Activated T-cell treated with anti-CD3 and anti-CD28 coated beads, Interleukin-2, amount 50 U/mL, for 72 hours (primary cell): ENCODE data around the gene ADAP1. TPM values are rescaled to one million over a fixed set of nuclear protein-coding genes. Genes with fewer than 3 reads are reported as not detected.
"Not testable (repeated sequence)": the region's sequence is repeated elsewhere in the genome, so short reads cannot be mapped to it uniquely, and the experiment has no call there.

Experiments used
- ATAC-seq, 2 donors: fragments of 150-1000 bp; cut with Tn5 transposase; replicated peaks in 1 of 2; 2 replicates each; pipeline ENCODE4 v1.10.0; 2021; ENCODE audit warnings: moderate library complexity in 2 of 2, mild to moderate bottlenecking in 1 of 2
- DNase-seq, 2 donors: peaks; one replicate each; pipeline ENCODE4 v3.0.0; 2021 to 2022; ENCODE audit warnings: mixed read lengths in 1 of 2
- H3K27ac Mint-ChIP-seq: one replicate; pipeline ENCODE4 v1.8.0; 2022; ENCODE audit warnings: mild to moderate bottlenecking, moderate library complexity, mixed read lengths
- H3K27me3 Mint-ChIP-seq: one replicate; pipeline ENCODE4 v1.8.0; 2022; ENCODE audit warnings: low read depth, mixed read lengths
- H3K36me3 Mint-ChIP-seq, 2 donors: one replicate each; pipeline ENCODE4 v1.8.0; 2022; ENCODE audit warnings: mixed read lengths in 2 of 2, mild to moderate bottlenecking in 1 of 2; ENCODE audit not compliant: insufficient read depth in 2 of 2
- H3K4me1 Mint-ChIP-seq: one replicate; pipeline ENCODE4 v1.8.0; 2022; ENCODE audit warnings: low read depth, mixed read lengths
- H3K4me3 Mint-ChIP-seq, 2 donors: one replicate each; pipeline ENCODE4 v1.8.0; 2022; ENCODE audit warnings: mild to moderate bottlenecking in 2 of 2, mixed read lengths in 2 of 2, moderate library complexity in 2 of 2
- H3K9me3 Mint-ChIP-seq, 2 donors: one replicate each; pipeline ENCODE4 v1.8.0; 2022; ENCODE audit warnings: mixed read lengths in 2 of 2
- total RNA-seq, 2 donors: library from RNA; stranded (reverse); gene quantifications; one replicate each; pipeline ENCODE4 v1.2.3, GENCODE V29; 2022

Gene ADAP1, protein sequence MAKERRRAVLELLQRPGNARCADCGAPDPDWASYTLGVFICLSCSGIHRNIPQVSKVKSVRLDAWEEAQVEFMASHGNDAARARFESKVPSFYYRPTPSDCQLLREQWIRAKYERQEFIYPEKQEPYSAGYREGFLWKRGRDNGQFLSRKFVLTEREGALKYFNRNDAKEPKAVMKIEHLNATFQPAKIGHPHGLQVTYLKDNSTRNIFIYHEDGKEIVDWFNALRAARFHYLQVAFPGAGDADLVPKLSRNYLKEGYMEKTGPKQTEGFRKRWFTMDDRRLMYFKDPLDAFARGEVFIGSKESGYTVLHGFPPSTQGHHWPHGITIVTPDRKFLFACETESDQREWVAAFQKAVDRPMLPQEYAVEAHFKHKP
- 10 to 100 TPM; 11.1 to 29.4 TPM for total RNA-seq

DNA sequence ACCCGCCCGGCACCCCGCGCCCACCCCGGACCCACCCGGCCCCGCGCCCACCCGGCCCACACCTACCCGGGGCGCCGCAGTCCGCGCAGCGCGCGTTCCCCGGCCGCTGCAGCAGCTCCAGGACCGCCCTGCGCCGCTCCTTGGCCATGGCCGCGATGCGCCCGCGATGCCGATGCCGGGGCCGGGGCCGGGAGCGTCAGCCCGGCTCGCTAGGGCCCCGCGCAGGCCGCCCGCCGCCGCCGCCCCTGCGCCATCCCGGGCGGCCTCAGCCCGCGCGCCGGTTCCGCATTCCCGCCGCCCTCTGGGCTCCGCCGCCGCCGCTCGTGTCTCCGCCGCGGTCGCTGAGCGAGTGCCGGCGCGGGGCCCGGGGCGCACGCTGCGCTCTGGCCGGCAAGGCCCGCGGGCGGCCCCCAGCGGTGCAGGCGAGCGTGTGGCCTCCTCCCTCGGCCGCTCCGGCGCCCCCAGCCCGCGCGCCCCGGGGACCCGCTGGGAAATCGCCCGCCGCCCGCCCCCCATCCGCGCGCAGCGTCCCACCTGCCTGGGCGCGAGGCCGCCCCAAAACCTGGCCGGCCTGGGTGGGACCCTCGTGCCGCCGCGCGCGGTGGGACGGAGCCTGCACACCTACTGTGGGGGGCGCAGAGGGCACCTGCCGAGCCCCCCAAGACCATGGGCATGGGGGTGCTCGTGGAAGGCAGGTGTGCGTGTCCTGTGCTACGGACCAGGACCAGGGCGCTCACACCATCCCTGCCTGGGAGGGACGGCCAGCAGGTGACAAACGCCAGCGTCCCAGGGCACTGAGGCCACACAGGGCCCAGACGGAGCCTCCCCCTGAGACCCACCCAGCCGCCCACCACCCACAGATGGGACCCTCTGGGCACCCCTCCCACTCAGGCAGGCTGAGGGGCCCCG, at the start of gene ADAP1:
Gene ADAP1 (minus strand): TSS at position 351 of the 909 bp plus-strand sequence. CDS start 203 bp downstream, at position 148.
- DNase-seq (peak; percentile 66 to 75), ATAC-seq (peak; percentile 81 to 86)
- Mint-ChIP-seq H3K9me3 (no peaks in the 10 kb centered on the region), H3K4me1 (no peaks in the 10 kb centered on the region), H3K27me3 (no peaks in the 10 kb centered on the region), H3K36me3 (peaks cover 0 to 2% of the 10 kb centered on the region in 2 donors), H3K27ac (no peak within 1 kb of the TSS), H3K4me3 (peak within 1 kb of the TSS; percentile 63 to 73)

DNA sequence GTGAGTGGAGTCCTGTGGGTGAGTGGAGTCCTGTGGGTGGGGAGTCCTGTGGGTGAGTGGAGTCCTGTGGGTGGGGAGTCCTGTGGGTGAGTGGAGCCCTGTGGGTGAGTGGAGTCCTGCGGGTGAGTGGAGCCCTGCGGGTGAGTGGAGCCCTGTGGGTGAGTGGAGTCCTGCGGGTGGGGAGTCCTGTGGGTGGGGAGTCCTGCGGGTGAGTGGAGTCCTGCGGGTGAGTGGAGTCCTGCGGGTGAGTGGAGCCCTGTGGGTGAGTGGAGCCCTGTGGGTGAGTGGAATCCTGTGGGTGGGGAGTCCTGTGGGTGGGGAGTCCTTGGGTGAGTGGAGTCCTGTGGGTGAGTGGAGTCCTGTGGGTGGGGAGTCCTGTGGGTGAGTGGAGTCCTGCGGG, 48.0 kb upstream of the ADAP1 start:
- DNase-seq, H3K4me1 Mint-ChIP-seq, H3K36me3 Mint-ChIP-seq, H3K4me3 Mint-ChIP-seq, ATAC-seq, H3K27ac Mint-ChIP-seq, H3K9me3 Mint-ChIP-seq, H3K27me3 Mint-ChIP-seq: not testable (repeated sequence)

DNA sequence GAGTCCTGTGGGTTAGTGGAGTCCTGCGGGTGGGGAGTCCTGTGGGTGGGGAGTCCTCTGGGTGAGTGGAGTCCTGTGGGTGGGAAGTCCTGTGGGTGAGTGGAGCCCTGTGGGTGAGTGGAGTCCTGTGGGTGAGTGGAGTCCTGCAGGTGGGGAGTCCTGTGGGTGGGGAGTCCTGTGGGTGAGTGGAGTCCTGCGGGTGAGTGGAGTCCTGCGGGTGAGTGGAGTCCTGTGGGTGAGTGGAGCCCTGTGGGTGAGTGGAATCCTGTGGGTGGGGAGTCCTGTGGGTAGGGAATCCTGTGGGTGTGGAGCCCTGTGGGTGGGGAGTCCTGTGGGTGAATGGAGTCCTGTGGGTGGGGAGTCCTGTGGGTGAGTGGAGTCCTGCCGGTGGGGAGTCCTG, 47.5 kb upstream of the ADAP1 start:
- H3K9me3 Mint-ChIP-seq, H3K4me1 Mint-ChIP-seq, H3K36me3 Mint-ChIP-seq, DNase-seq, ATAC-seq, H3K27ac Mint-ChIP-seq, H3K4me3 Mint-ChIP-seq, H3K27me3 Mint-ChIP-seq: not testable (repeated sequence)

DNA sequence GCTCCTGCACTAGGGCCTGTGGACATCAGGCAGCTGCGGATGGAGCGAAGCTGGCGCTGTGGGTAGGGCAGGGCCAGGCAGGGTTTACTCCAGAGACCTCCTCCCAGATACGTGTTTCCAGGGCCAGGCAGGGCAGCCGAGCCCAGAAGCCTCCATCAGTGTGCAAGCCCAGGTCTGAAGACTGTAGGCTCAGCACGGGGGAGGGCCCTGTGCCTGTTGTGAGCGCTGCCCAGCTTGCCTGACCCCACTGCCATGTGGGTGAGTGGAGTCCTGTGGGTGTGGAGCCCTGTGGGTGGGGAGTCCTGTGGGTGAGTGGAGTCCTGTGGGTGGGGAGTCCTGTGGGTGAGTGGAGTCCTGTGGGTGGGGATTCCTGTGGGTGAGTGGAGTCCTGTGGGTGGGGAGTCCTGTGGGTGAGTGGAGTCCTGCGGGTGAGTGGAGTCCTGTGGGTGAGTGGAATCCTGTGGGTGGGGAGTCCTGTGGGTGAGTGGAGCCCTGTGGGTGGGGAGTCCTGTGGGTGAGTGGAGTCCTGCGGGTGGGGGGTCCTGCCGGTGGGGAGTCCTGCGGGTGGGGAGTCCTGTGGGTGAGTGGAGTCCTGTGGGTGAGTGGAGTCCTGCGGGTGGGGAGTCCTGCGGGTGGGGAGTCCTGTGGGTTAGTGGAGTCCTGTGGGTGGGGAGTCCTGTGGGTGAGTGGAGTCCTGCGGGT, 46.7 kb upstream of the ADAP1 start:
- not testable (repeated sequence) for DNase-seq, H3K27ac Mint-ChIP-seq, ATAC-seq, H3K36me3 Mint-ChIP-seq, H3K27me3 Mint-ChIP-seq, H3K4me1 Mint-ChIP-seq, H3K4me3 Mint-ChIP-seq, H3K9me3 Mint-ChIP-seq

DNA sequence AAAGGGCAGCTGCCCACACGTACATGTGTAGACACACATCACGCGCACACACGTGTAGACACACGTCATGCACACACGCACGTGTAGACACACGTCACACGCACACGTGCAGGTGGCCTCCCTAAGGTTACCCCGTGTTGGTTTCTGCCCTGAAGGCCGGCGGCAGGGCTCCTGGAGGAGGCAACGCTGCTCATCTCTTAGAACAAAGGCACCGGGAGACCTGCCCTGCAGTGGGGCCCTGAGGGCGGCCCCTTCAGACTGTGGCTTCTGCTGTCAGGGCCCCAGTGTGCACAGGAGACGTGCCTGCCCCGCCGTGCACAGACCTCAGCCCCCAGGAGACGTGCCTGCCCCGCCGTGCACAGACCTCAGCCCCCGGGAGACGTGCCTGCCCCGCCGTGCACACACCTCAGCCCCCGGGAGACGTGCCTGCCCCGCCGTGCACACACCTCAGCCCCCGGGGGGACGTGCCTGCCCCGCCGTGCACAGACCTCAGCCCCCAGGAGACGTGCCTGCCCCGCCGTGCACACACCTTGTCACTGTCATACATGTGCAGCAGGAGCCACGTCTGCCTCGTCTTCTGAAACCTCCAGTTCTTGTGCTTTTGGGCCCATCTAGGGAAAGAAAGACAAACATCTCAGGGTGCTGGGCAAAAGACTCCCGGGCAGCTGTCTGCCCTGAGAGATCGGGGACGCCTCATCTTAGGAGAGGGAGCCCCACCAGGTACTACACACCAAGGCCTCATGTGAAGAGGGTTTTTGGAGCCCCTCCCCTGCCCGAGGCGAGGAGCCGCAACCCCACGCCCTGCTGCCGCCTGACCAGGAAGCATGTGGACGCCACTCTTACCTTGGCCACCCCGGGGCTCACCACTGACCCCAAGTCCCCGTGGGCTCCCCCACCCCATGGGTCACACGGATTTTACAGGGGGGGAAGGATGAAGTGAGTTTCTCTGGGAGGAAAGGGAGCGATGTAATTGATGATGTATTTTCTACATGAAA, 45.8 kb upstream of the ADAP1 start:
- no peak for ATAC-seq
- no peak overlapping the region for H3K27ac Mint-ChIP-seq
- no peaks in the 10 kb centered on the region for H3K9me3 Mint-ChIP-seq
- no peaks in the 10 kb centered on the region for H3K4me1 Mint-ChIP-seq
- DNase-seq, result no peak
- no peaks in the 10 kb centered on the region for H3K36me3 Mint-ChIP-seq
- no peak overlapping the region for H3K4me3 Mint-ChIP-seq
- no peaks in the 10 kb centered on the region for H3K27me3 Mint-ChIP-seq

DNA sequence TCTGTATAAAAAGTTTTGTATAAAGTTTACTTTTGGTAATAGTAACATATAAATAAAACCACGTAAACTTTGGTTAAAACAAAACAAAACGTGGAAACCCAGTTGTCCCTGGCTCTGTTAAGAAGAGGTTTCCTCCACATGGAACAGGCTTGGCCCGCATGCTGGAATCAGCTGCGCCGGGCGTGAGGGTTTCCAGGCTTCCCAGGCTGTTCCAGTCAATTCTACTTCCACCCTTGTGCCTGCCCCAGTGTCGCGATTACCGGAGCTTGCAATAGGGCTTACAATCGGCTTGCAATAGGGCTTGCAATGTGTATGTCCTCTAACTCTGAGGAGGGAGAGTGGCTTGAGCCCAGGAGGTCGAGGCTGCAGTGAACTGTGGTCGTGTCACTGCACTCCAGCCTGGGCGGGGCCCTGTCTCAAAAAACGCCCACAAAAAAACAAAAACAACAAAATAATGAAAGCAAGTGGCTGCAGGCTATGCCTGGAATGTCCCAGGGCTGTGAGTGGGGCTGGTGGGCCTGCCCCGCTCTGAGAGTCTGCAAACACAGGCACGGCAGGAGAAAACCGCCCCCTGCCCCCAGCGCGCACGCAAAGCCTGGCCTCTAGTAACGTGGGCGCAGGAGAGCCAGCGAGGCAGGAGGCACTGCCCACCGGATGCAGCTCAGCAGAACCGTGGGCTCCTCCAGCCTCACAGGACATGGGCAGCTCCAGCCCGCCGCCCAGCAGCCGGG, 44.8 kb upstream of the ADAP1 start:
- DNase-seq, result no peak
- Mint-ChIP-seq H3K9me3 (no peaks in the 10 kb centered on the region), H3K36me3 (no peaks in the 10 kb centered on the region), H3K4me1 (no peaks in the 10 kb centered on the region), H3K27me3 (no peaks in the 10 kb centered on the region), H3K4me3 (no peak overlapping the region), H3K27ac (no peak overlapping the region)
- ATAC-seq, result no peak

DNA sequence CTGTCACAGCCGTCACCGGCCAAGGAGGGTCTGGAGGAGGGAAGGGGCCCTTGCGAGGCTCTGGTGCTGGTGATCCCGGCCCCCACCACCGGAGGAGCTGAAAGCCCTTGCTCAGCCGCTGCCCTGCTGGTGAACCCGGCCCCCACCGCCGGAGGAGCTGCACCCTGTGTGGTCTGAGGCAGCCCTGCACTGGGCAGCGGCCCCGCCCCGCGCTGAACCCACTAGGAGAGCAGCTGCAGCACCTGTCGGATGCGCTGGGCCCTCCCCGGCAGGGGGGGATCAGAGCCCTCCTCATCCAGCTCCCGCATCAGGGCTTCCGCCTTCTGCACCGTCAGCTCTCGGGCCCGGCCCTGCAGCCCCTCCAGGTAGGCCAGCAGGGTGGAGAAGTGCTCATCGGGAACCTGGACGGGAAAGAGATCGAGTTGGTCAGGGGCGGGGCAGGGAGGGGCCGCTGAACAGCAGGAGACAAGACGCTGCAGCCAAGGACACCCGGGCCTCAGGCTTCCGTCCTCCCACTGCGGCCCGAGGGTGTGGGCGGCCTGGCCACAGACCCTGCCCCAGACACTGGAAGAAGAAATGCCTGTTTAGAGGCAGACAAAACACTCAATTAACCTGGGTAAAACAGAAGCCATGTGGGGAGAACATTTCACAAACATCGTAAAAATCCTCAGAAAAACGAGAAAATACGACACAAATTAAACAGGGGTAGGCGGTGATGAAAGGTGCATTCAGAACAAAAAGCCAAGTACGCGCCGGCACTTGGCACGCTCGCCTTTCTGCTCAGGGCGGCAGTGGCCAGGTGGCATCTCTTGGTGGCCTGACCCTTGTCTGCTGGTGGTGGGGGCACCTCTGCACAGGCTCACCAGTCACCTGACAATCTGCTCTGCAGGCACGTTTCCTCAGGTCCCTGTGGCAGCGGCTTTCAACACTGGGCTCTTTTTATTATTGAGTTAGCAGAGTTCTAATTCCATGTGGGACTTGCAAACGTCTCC, 43.2 kb upstream of the ADAP1 start:
- ATAC-seq, result no peak
- no peak for DNase-seq
- Mint-ChIP-seq H3K4me1 (no peaks in the 10 kb centered on the region), H3K27ac (no peak overlapping the region), H3K9me3 (no peaks in the 10 kb centered on the region), H3K27me3 (no peaks in the 10 kb centered on the region), H3K4me3 (no peak overlapping the region), H3K36me3 (no peaks in the 10 kb centered on the region)

DNA sequence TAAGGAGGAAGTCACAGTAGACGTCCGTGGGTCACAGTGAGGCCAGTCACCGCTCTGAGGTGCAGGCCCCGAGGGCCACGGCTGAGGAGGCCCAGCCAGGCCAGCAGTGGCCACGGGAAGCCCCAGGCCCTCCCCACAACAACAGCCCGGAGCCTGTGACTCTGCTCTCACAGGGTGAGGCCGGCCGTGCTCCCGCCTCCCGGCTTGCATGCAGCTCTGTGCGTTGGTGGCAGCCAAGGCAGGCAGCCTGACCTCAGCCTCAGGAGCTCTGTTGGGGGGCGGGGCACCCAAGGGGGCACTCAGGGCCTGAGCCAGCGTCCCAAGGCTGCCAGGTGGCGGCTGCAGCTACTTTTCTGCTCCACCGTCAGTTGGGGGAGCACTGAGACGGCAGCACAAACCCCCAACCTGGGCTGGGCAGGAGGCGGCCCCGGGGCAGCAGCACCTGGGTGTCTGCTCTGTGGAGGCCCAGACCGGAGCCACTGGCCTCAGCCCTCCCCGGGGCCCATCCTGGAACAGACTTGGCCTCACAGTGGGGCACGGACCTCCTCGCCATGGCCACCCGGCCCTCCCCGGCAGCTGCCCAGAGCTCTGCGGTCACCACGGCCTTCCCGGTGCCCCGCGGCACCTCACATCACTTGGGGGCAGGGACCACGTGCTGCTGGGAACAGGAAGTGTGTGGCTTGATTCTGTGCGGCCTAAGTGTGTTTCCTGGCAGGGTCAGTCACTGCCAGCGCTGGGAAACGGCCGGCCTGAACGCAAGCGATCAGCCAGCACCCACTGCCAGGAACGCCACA, 41.8 kb upstream of the ADAP1 start:
- H3K27me3 Mint-ChIP-seq, result no peaks in the 10 kb centered on the region
- H3K27ac Mint-ChIP-seq, result no peak overlapping the region
- no peak overlapping the region for H3K4me3 Mint-ChIP-seq
- no peak for DNase-seq
- no peak for ATAC-seq
- H3K4me1 Mint-ChIP-seq, result no peaks in the 10 kb centered on the region
- no peaks in the 10 kb centered on the region for H3K9me3 Mint-ChIP-seq
- no peaks in the 10 kb centered on the region for H3K36me3 Mint-ChIP-seq

DNA sequence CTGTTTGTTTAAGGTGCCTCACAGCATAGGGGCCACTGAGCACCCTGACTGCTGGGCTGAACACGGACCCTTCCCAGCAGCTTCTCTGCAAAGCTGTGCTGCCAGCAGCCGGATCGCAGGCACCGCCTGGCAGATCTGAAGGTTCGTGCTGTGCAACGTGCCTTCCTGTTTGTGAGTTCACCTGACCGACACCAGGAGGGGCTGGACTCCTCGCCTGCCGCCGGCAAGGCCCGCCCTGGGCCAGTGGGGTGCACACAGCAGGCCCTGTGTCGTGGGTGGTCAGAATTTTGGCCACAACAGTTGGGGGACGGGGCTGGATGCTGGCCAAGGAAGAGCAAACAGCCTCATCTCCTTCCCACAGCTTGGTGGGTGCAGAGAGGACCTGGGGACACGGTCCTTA, 41.1 kb upstream of the ADAP1 start:
- H3K9me3 Mint-ChIP-seq, result no peaks in the 10 kb centered on the region
- H3K27ac Mint-ChIP-seq, result no peak overlapping the region
- no peaks in the 10 kb centered on the region for H3K36me3 Mint-ChIP-seq
- H3K4me3 Mint-ChIP-seq, result no peak overlapping the region
- DNase-seq, result no peak
- no peaks in the 10 kb centered on the region for H3K27me3 Mint-ChIP-seq
- H3K4me1 Mint-ChIP-seq, result no peaks in the 10 kb centered on the region
- no peak for ATAC-seq

DNA sequence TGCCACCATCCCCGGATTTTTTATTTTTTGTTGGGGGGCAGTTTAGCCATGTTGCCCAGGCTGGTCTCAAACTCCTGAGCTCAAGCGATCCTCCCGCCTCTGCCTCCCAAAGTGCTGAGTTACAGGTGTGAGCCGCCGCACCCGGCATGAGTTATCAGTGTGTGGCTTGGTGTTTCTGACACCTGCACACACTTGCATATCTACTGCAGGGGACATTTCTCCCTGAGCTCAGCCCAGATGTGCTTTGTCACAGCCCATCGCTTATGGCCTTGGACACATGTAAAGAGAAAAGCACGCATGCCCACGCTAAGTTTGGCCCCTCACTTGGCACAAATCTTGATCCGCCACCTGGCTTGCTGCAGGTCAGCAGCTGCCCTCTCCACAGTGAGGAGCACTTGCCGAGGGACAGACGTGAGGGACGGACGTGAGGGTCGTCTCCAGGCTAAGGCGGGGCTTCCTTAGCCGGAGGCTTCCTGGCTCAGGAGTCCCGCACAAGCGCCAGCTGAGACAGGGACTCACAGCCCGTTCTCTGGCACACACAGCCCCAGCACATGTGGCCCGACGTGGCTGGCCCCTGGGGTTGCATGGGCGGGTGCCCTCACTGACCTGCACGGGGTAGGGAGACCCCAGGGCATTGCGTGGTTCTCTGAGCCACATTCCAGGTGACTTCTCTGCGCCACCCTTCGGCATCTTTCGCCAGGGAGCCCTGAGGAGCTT, 40.3 kb upstream of the ADAP1 start:
- no peak for ATAC-seq
- no peak overlapping the region for H3K27ac Mint-ChIP-seq
- no peaks in the 10 kb centered on the region for H3K36me3 Mint-ChIP-seq
- no peaks in the 10 kb centered on the region for H3K4me1 Mint-ChIP-seq
- peaks cover 0 to under 1% of the 10 kb centered on the region in 2 donors for H3K9me3 Mint-ChIP-seq
- no peak for DNase-seq
- H3K27me3 Mint-ChIP-seq, result no peaks in the 10 kb centered on the region
- H3K4me3 Mint-ChIP-seq, result no peak overlapping the region
